Measurements from ENCODE around the gene KLF6.

The KLF6 gene

DNA sequence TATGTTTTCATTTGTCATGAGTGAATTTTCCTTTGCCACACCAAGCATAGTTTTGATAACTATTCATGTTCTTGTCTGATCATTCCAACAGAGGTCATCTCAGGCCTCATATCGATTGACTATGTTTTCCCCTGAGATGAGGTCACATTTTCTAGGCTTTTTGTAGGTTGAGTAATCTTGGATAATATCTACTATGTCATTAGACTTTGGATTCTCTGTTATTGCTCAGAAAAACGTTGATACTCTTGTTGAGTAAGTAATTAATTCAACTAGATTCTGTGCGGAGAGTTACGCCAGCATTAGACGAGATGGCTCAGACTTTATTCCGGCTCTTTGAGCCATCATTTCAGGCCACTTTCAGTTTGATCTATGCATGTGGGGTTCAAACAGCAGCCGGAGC is 57.7 kb downstream of the KLF6 start:
- Histone ChIP-seq H3K9me3 (ENCODE audit: low read length) (no peaks in the 10 kb centered on the region), H3K27ac (ENCODE audit: low read depth, low read length, poor library complexity, severe bottlenecking) (no peak overlapping the region), H2AFZ (ENCODE audit: low read length) (no peak overlapping the region), H3K4me3 (ENCODE audit: low read depth, low read length, poor library complexity, severe bottlenecking) (no peak overlapping the region), H3K4me2 (ENCODE audit: low read length) (no peak overlapping the region), H3K79me2 (ENCODE audit: insufficient read depth, low read length) (no peaks in the 10 kb centered on the region), H4K20me1 (ENCODE audit: insufficient read depth, low read length) (no peaks in the 10 kb centered on the region), H3K27me3 (ENCODE audit: insufficient read depth, low read length) (no peaks in the 10 kb centered on the region; the same call in 1 of the 2 replicates), H3K4me1 (ENCODE audit: insufficient read depth, low read length, severe bottlenecking) (no peaks in the 10 kb centered on the region), H3K36me3 (ENCODE audit: insufficient read depth, low read length) (no peaks in the 10 kb centered on the region), H3K9me2 (ENCODE audit: low read depth, low read length) (no peaks in the 10 kb centered on the region), H3K9ac (ENCODE audit: low read length) (no peak overlapping the region), H3F3A (ENCODE audit: insufficient read depth, low read length) (no peaks in the 10 kb centered on the region)
- no peak for TF ChIP-seq EZH2 (IDR thresholded peaks at IDR 0.05; ENCODE audit: borderline replicate concordance, low read length)
- TF ChIP-seq, protein P1, sequence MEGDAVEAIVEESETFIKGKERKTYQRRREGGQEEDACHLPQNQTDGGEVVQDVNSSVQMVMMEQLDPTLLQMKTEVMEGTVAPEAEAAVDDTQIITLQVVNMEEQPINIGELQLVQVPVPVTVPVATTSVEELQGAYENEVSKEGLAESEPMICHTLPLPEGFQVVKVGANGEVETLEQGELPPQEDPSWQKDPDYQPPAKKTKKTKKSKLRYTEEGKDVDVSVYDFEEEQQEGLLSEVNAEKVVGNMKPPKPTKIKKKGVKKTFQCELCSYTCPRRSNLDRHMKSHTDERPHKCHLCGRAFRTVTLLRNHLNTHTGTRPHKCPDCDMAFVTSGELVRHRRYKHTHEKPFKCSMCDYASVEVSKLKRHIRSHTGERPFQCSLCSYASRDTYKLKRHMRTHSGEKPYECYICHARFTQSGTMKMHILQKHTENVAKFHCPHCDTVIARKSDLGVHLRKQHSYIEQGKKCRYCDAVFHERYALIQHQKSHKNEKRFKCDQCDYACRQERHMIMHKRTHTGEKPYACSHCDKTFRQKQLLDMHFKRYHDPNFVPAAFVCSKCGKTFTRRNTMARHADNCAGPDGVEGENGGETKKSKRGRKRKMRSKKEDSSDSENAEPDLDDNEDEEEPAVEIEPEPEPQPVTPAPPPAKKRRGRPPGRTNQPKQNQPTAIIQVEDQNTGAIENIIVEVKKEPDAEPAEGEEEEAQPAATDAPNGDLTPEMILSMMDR (IDR thresholded peaks at IDR 0.05; ENCODE audit: low read length), result no peak

Measured in OCI-LY1 (cell line).